Smooth muscle cell (in vitro differentiated cells): Measurements from ENCODE around the gene LURAP1L. TPM values are rescaled to one million over a fixed set of nuclear protein-coding genes. Genes with fewer than 3 reads are reported as not detected.

ENCODE experiments used
- DNase-seq: peaks from one replicate; lab custom pipeline; 2025; ENCODE audit not compliant: unreplicated experiment; lab: John Stamatoyannopoulos, UW
- H2AFZ ChIP-seq: fragments of 200-600 bp; sonication (generic); 2 replicates; pipeline ENCODE4 v1.6.0; 2016; ENCODE audit warnings: antibody characterized with exemption, low read depth, mild to moderate bottlenecking
- H3F3A ChIP-seq: fragments of 200-600 bp; sonication (generic); 2 replicates; pipeline ENCODE4 v1.6.0; 2017; ENCODE audit warnings: antibody characterized with exemption, low read depth
- H3K27ac ChIP-seq: fragments of 200-600 bp; sonication (generic); 2 replicates; pipeline ENCODE4 v1.5.1; 2016; ENCODE audit warnings: low read depth, mild to moderate bottlenecking
- H3K27me3 ChIP-seq: fragments of 200-600 bp; sonication (generic); 2 replicates; pipeline ENCODE4 v1.6.1; 2016; ENCODE audit warnings: low read depth, mild to moderate bottlenecking
- H3K36me3 ChIP-seq: fragments of 200-600 bp; sonication (generic); 2 replicates; pipeline ENCODE4 v1.5.1; 2016; ENCODE audit warnings: low read depth
- H3K4me1 ChIP-seq: fragments of 200-600 bp; sonication (generic); 2 replicates; pipeline ENCODE4 v1.5.1; 2016; ENCODE audit warnings: low read depth
- H3K4me2 ChIP-seq: fragments of 200-600 bp; sonication (generic); 2 replicates; pipeline ENCODE4 v1.6.0; 2016; ENCODE audit warnings: mild to moderate bottlenecking
- H3K4me3 ChIP-seq: fragments of 200-600 bp; sonication (generic); 2 replicates; pipeline ENCODE4 v1.5.1; 2016; ENCODE audit warnings: mild to moderate bottlenecking
- H3K79me2 ChIP-seq: fragments of 200-600 bp; sonication (generic); 2 replicates; pipeline ENCODE4 v1.6.0; 2016; ENCODE audit warnings: low read depth, mild to moderate bottlenecking
- H3K9ac ChIP-seq: fragments of 200-600 bp; sonication (generic); 2 replicates; pipeline ENCODE4 v1.6.0; 2016; ENCODE audit warnings: low read depth
- H3K9me3 ChIP-seq: fragments of 200-600 bp; sonication (generic); replicated peaks from 2 replicates; pipeline ENCODE4 v1.5.1; 2016; ENCODE audit warnings: low read depth
- H4K20me1 ChIP-seq: fragments of 200-600 bp; sonication (generic); 2 replicates; pipeline ENCODE4 v1.6.0; 2016; ENCODE audit warnings: low read depth
- WGBS: methylation state at CpG from one replicate; pipeline ENCODE4 v1.1.7; 2016; ENCODE audit warnings: low lambda C conversion rate; 5-methylcytosine and 5-hydroxymethylcytosine counted together
- polyA plus RNA-seq: library from polyadenylated mRNA; unstranded; fragments of >200 nt; fragmentation: Nextera tagmentation; extraction: Ambion mirVana; gene quantifications from 2 replicates; pipeline ENCODE4 v1.2.1, GENCODE V29; 2016
- total RNA-seq: library from RNA; depleted of rRNA; stranded (reverse); fragments of >200 nt; gene quantifications from 2 replicates; pipeline ENCODE4 v1.2.3, GENCODE V29; 2014
- TF ChIP-seq, protein P1 (sequence below): fragments of 200-600 bp; sonication (generic); IDR thresholded peaks from 2 replicates; pipeline ENCODE4 v1.5.1; 2017; ENCODE audit warnings: borderline replicate concordance, mild to moderate bottlenecking, antibody characterized with exemption; ENCODE audit not compliant: insufficient read depth, poor library complexity, severe bottlenecking

Gene LURAP1L
- total and polyA plus RNA-seq, 2 experiments from 2014 or later, result 22.8 to 27.6 TPM

DNA sequence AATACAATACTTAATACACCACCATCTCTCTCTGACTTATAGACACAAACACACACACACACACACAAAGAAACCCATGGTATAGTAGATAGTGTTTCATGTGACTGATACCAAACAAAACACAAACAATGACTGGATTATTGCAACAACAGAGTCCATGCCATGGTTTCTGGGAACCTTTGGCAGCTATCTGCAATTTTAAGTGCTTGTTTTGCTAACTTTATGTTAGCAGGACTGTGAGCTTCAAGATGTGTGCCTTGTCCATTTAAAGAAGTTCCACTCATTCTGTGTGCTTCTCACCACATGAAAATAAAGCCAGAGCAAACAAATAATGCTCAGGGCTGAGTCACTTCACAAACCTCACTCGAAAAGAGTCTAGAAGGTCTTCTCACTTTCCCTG, 15.1 kb upstream of the LURAP1L start:
- Histone ChIP-seq H2AFZ (peak overlapping the region; percentile 73), H3K27me3 (no peaks in the 10 kb centered on the region), H3K9me3 (no peaks in the 10 kb centered on the region), H3K4me3 (no peak overlapping the region), H3K9ac (no peak overlapping the region), H3K27ac (no peak overlapping the region), H4K20me1 (no peaks in the 10 kb centered on the region), H3F3A (no peaks in the 10 kb centered on the region), H3K4me1 (no peaks in the 10 kb centered on the region), H3K36me3 (no peaks in the 10 kb centered on the region), H3K4me2 (no peak overlapping the region), H3K79me2 (no peaks in the 10 kb centered on the region)
- WGBS, result 31% methylated on average over 1 of the region's 1 CpG
- no peak for DNase-seq
- TF ChIP-seq, protein P1, sequence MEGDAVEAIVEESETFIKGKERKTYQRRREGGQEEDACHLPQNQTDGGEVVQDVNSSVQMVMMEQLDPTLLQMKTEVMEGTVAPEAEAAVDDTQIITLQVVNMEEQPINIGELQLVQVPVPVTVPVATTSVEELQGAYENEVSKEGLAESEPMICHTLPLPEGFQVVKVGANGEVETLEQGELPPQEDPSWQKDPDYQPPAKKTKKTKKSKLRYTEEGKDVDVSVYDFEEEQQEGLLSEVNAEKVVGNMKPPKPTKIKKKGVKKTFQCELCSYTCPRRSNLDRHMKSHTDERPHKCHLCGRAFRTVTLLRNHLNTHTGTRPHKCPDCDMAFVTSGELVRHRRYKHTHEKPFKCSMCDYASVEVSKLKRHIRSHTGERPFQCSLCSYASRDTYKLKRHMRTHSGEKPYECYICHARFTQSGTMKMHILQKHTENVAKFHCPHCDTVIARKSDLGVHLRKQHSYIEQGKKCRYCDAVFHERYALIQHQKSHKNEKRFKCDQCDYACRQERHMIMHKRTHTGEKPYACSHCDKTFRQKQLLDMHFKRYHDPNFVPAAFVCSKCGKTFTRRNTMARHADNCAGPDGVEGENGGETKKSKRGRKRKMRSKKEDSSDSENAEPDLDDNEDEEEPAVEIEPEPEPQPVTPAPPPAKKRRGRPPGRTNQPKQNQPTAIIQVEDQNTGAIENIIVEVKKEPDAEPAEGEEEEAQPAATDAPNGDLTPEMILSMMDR, result no peak

DNA sequence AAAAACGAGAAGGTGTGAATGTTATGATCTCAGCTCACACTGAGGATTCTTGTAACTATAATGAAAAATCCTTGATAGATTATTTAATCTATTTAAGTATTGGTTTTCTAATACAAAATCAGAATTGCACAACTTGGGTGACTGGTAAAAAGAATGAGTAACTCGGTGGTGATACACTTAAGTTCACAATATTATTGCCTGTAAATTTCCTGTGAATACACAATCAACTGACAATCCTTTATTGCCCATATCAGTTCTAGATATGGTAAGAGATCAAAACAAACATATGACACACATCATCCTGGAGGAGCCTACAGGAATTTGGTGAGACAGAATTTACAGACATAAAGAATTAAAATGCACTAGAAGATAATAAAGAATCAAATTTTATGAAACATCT, 14.1 kb upstream of the LURAP1L start:
- 46% methylated on average over 2 of the region's 2 CpGs for WGBS
- H3K27ac ChIP-seq, result no peak overlapping the region
- H4K20me1 ChIP-seq, result no peaks in the 10 kb centered on the region
- H3K79me2 ChIP-seq, result no peaks in the 10 kb centered on the region
- TF ChIP-seq, protein P1, result no peak
- DNase-seq, result no peak
- no peaks in the 10 kb centered on the region for H3K4me1 ChIP-seq
- H2AFZ ChIP-seq, result no peak overlapping the region
- no peaks in the 10 kb centered on the region for H3F3A ChIP-seq
- no peaks in the 10 kb centered on the region for H3K36me3 ChIP-seq
- H3K27me3 ChIP-seq, result no peaks in the 10 kb centered on the region
- no peak overlapping the region for H3K4me3 ChIP-seq
- H3K9ac ChIP-seq, result no peak overlapping the region
- no peak overlapping the region for H3K4me2 ChIP-seq
- H3K9me3 ChIP-seq, result no peaks in the 10 kb centered on the region

DNA sequence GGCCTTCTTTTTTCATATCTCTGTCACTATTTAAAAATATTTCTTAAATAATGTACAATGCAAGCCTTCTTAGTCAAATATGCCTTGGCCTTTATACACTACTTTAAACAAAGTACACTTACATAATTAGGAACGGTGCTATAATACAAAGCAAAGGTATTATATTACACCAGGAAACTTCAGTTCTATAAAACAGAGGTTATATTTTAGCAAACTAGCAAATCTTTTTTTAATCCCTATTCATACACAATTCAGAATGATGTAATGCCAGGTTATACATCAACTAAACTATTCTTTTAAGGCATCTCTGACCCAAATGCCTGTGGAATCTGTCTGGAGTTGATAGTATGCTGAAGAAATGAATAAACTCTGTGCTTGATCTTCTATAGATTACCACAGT, 10.7 kb upstream of the LURAP1L start:
- H3K9ac ChIP-seq, result no peak overlapping the region
- no peaks in the 10 kb centered on the region for H3K79me2 ChIP-seq
- H3K36me3 ChIP-seq, result no peaks in the 10 kb centered on the region
- no peaks in the 10 kb centered on the region for H3K9me3 ChIP-seq
- TF ChIP-seq, protein P1, result no peak
- H3K27me3 ChIP-seq, result no peaks in the 10 kb centered on the region
- 97% methylated on average over 1 of the region's 1 CpG for WGBS
- H3K4me3 ChIP-seq, result no peak overlapping the region
- no peaks in the 10 kb centered on the region for H4K20me1 ChIP-seq
- no peak overlapping the region for H2AFZ ChIP-seq
- H3K27ac ChIP-seq, result no peak overlapping the region
- no peak overlapping the region for H3K4me2 ChIP-seq
- no peaks in the 10 kb centered on the region for H3F3A ChIP-seq
- no peak for DNase-seq
- no peaks in the 10 kb centered on the region for H3K4me1 ChIP-seq

DNA sequence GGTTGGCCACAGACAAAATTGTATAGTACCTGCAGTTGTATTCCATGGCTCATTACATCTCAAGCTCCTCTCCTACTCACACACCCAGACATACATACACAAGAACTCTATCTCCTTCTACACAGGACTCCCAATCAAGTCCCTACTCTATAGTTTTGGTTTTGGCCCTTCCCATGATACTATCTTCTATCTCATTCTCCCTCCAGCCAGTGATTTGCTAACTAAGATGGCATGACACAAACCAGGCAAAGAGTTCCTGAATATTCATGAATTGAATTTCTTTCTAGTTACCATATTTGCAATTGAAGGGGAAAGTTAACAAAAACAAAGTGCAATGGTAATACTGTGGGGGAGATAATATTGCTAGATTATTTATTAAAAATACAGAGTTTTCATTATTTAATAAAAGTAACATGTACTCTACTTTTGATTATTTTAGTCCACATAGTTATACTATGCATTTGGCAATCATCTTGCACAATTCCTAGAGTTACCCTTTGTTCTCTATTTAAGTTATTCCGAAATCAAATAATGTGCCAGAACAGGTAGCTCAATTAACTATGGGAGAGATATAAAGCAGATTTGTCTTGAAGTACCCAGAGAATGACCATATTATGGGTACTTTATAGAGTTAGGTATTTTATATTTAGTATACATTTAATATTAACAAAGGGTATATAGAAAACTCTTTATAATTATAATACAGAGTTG, 9.6 kb upstream of the LURAP1L start:
- no peaks in the 10 kb centered on the region for H3K4me1 ChIP-seq
- no peak overlapping the region for H3K4me2 ChIP-seq
- H3K9ac ChIP-seq, result no peak overlapping the region
- no peak overlapping the region for H3K4me3 ChIP-seq
- DNase-seq, result no peak
- TF ChIP-seq, protein P1, result no peak
- H2AFZ ChIP-seq, result no peak overlapping the region
- WGBS, result 96% methylated on average over 1 of the region's 1 CpG
- no peaks in the 10 kb centered on the region for H3K36me3 ChIP-seq
- H4K20me1 ChIP-seq, result no peaks in the 10 kb centered on the region
- H3K79me2 ChIP-seq, result no peaks in the 10 kb centered on the region
- no peaks in the 10 kb centered on the region for H3K9me3 ChIP-seq
- H3F3A ChIP-seq, result no peaks in the 10 kb centered on the region
- no peaks in the 10 kb centered on the region for H3K27me3 ChIP-seq
- H3K27ac ChIP-seq, result no peak overlapping the region
